Heart left ventricle (tissue), 13 donors: ENCODE measurements around the gene FUCA1.

Experiments
- CTCF ChIP-seq, 12 donors: fragments of 200-600 bp; sonication (generic) in 4 of 12; IDR thresholded peaks; one replicate each; pipeline versions ENCODE4 v1.5.0 to v1.8.0; 2018 to 2022; ENCODE audit warnings: antibody characterized with exemption in 12 of 12, mild to moderate bottlenecking in 5 of 12
- POLR2A ChIP-seq, 2 donors: fragments of 450-650 bp; IDR thresholded peaks; one replicate each; pipeline ENCODE4 v1.6.1; 2017; ENCODE audit warnings: antibody characterized with exemption in 2 of 2, mild to moderate bottlenecking in 2 of 2, moderate library complexity in 2 of 2
- donor health status: ischemic (EF 13 %, LVEDD 7.1; RV severe dilation, severe dysfunction).
- donor health status: DM: no; HTN: yes; CAD: no.
- donor health status: DM: no; HTN: no; CAD: no.
- donor health status: ischemic (EF 25% LVEDD 6.9; RV normal size, moderate dysfunction).
- donor health status: ischemic (EF 25% LVEDD 5.7; RV mildly dilated, moderate dysfunction).
- donor health status: ischemic (EF 35%, LVEDD 5.7; RV mildly dilated, moderate dysfunction).
- donor health status: nonischemic (EF 11% LVEDD 7.7; RV severe dilation, severe dysfunction).
- donor health status: DM: yes; HTN: yes; CAD: no.
- donor health status: PGD.
- donor health status: ischemic (EF 29% LVEDD 5.4; RV normal size, mild dysfunction).
- donor health status: nonischemic (EF 23%, LVEDD 6.1; RV moderate dilation, normal function).

GRCh38 chr1:23845163-23845562 lies 22.9 kb downstream of the FUCA1 start:
- no peak for TF ChIP-seq POLR2A (IDR thresholded peaks at IDR 0.05)
- TF ChIP-seq CTCF (IDR thresholded peaks at IDR 0.05) = no peak
